Skeletal muscle satellite cell (primary cell): ENCODE measurements around the gene ZCCHC14.
A peak's percentile ranks its signal among the peaks of the same experiment; 100 is the strongest.
"Not testable (repeated sequence)": the region's sequence is repeated elsewhere in the genome, so short reads cannot be mapped to it uniquely, and the experiment has no call there.

Experiments used
- H3K27me3 ChIP-seq: 2 replicates; pipeline ENCODE4 v1.7.0; 2013; ENCODE audit warnings: low read length; ENCODE audit not compliant: control insufficient read depth, insufficient read depth
- H3K36me3 ChIP-seq: 2 replicates; pipeline ENCODE4 v1.7.0; 2013; ENCODE audit warnings: mild to moderate bottlenecking, control low read depth, low read length; ENCODE audit not compliant: insufficient read depth
- H3K4me1 ChIP-seq: 2 replicates; pipeline ENCODE4 v1.7.0; 2013; ENCODE audit warnings: low read length; ENCODE audit not compliant: control insufficient read depth, insufficient read depth
- H3K4me2 ChIP-seq: 2 replicates; pipeline ENCODE4 v1.7.0; 2013; ENCODE audit warnings: mild to moderate bottlenecking, low read length
- H3K4me3 ChIP-seq: 2 replicates; pipeline ENCODE4 v1.7.0; 2013; ENCODE audit warnings: low read length
- H3K9ac ChIP-seq: 2 replicates; pipeline ENCODE4 v1.7.0; 2013; ENCODE audit warnings: mild to moderate bottlenecking, low read depth, low read length, moderate library complexity
- H3K9me3 ChIP-seq: replicated peaks from 2 replicates; pipeline ENCODE4 v1.7.0; 2013; ENCODE audit warnings: mild to moderate bottlenecking, control low read depth, low read length

The ZCCHC14 gene

GRCh38 chr16:87484487-87485331 is 8.1 kb downstream of the ZCCHC14 start:
- no peak overlapping the region for H3K4me2 ChIP-seq
- no peak overlapping the region for H3K9ac ChIP-seq
- peaks cover 30% of the 10 kb centered on the region for H3K4me1 ChIP-seq
- H3K9me3 ChIP-seq: no peaks in the 10 kb centered on the region
- H3K4me3 ChIP-seq: no peak overlapping the region
- H3K27me3 ChIP-seq: no peaks in the 10 kb centered on the region
- H3K36me3 ChIP-seq: no peaks in the 10 kb centered on the region

- Histone ChIP-seq H3K9ac (no peak overlapping the region), H3K4me1 (peaks cover 21% of the 10 kb centered on the region), H3K27me3 (no peaks in the 10 kb centered on the region), H3K9me3 (no peaks in the 10 kb centered on the region), H3K36me3 (no peaks in the 10 kb centered on the region), H3K4me3 (no peak overlapping the region), H3K4me2 (no peak overlapping the region)
Measured at GRCh38 chr16:87483481-87483880, 9.3 kb downstream of the ZCCHC14 start.

GRCh38 chr16:87482670-87483069 is 10.2 kb downstream of the ZCCHC14 start:
- not testable (repeated sequence) for H3K4me3 ChIP-seq, H3K9me3 ChIP-seq, H3K36me3 ChIP-seq, H3K9ac ChIP-seq, H3K27me3 ChIP-seq, H3K4me2 ChIP-seq
- peaks cover 22% of the 10 kb centered on the region for H3K4me1 ChIP-seq

- Histone ChIP-seq H3K9me3 (no peaks in the 10 kb centered on the region), H3K4me2 (no peak overlapping the region), H3K4me1 (peaks cover 23% of the 10 kb centered on the region), H3K27me3 (no peaks in the 10 kb centered on the region), H3K9ac (no peak overlapping the region), H3K36me3 (no peaks in the 10 kb centered on the region), H3K4me3 (no peak overlapping the region)
Measured at GRCh38 chr16:87482266-87482665, 10.6 kb downstream of the ZCCHC14 start.

GRCh38 chr16:87481711-87482110 is 11.1 kb downstream of the ZCCHC14 start:
- not testable (repeated sequence) for H3K9ac ChIP-seq, H3K36me3 ChIP-seq, H3K9me3 ChIP-seq, H3K4me2 ChIP-seq, H3K4me3 ChIP-seq, H3K27me3 ChIP-seq
- peaks cover 27% of the 10 kb centered on the region for H3K4me1 ChIP-seq

- not testable (repeated sequence) for H3K36me3 ChIP-seq, H3K4me3 ChIP-seq, H3K9ac ChIP-seq, H3K9me3 ChIP-seq, H3K27me3 ChIP-seq
- peaks cover 11% of the 10 kb centered on the region for H3K4me1 ChIP-seq
- peak overlapping the region; percentile 58 for H3K4me2 ChIP-seq
Measured at GRCh38 chr16:87477209-87477981, 15.4 kb downstream of the ZCCHC14 start.

GRCh38 chr16:87474566-87474996 is 18.2 kb downstream of the ZCCHC14 start:
- Histone ChIP-seq H3K4me3 (no peak overlapping the region), H3K9ac (no peak overlapping the region), H3K9me3 (no peaks in the 10 kb centered on the region), H3K4me1 (peaks cover 11% of the 10 kb centered on the region), H3K27me3 (no peaks in the 10 kb centered on the region), H3K4me2 (no peak overlapping the region), H3K36me3 (no peaks in the 10 kb centered on the region)

- Histone ChIP-seq H3K4me1 (peaks cover 11% of the 10 kb centered on the region), H3K27me3 (no peaks in the 10 kb centered on the region), H3K9me3 (no peaks in the 10 kb centered on the region), H3K9ac (no peak overlapping the region), H3K4me2 (no peak overlapping the region), H3K36me3 (no peaks in the 10 kb centered on the region), H3K4me3 (no peak overlapping the region)
Measured at GRCh38 chr16:87474017-87474416, 18.8 kb downstream of the ZCCHC14 start.

- H3K36me3 ChIP-seq: no peaks in the 10 kb centered on the region
- H3K27me3 ChIP-seq: no peaks in the 10 kb centered on the region
- H3K4me1 ChIP-seq: peaks cover 16% of the 10 kb centered on the region
- no peaks in the 10 kb centered on the region for H3K9me3 ChIP-seq
- no peak overlapping the region for H3K9ac ChIP-seq
- H3K4me3 ChIP-seq: no peak overlapping the region
- H3K4me2 ChIP-seq: no peak overlapping the region
Measured at GRCh38 chr16:87472935-87473334, 19.9 kb downstream of the ZCCHC14 start.

- H3K9ac ChIP-seq: no peak overlapping the region
- H3K4me3 ChIP-seq: no peak overlapping the region
Measured at GRCh38 chr16:87472142-87472778, 20.6 kb downstream of the ZCCHC14 start.

GRCh38 chr16:87471278-87472141 is 21.3 kb downstream of the ZCCHC14 start:
- H3K36me3 ChIP-seq: no peaks in the 10 kb centered on the region
- no peak overlapping the region for H3K9ac ChIP-seq
- H3K27me3 ChIP-seq: no peaks in the 10 kb centered on the region
- peaks cover 7% of the 10 kb centered on the region for H3K4me1 ChIP-seq
- H3K4me2 ChIP-seq: no peak overlapping the region
- no peak overlapping the region for H3K4me3 ChIP-seq
- no peaks in the 10 kb centered on the region for H3K9me3 ChIP-seq

More at GRCh38 chr16:87472142-87472778, 20.6 kb downstream of the ZCCHC14 start:
- Histone ChIP-seq H3K4me1 (peaks cover 10% of the 10 kb centered on the region), H3K9me3 (no peaks in the 10 kb centered on the region), H3K27me3 (no peaks in the 10 kb centered on the region), H3K4me2 (no peak overlapping the region), H3K36me3 (no peaks in the 10 kb centered on the region)
